HFFc6 (cell line): ENCODE measurements around the gene FEV. TPM values are rescaled to one million over a fixed set of nuclear protein-coding genes. Genes with fewer than 3 reads are reported as not detected.

Experiments used
- DNase-seq: peaks from one replicate; pipeline ENCODE4 v3.0.0-alpha.2; 2018
- H3K27ac Mint-ChIP-seq: 2 replicates; pipeline ENCODE4 v1.8.0; 2020; ENCODE audit warnings: mild to moderate bottlenecking, mixed read lengths
- H3K27me3 Mint-ChIP-seq: 2 replicates; pipeline ENCODE4 v1.8.0; 2021; ENCODE audit warnings: mild to moderate bottlenecking, moderate library complexity, mixed read lengths; ENCODE audit not compliant: insufficient read depth
- H3K36me3 Mint-ChIP-seq: 2 replicates; pipeline ENCODE4 v1.8.0; 2021; ENCODE audit warnings: low read depth, mixed read lengths
- H3K4me1 Mint-ChIP-seq: 2 replicates; pipeline ENCODE4 v1.8.0; 2020; ENCODE audit warnings: low read depth, mixed read lengths
- H3K4me3 Mint-ChIP-seq: 2 replicates; pipeline ENCODE4 v1.8.0; 2020; ENCODE audit warnings: mild to moderate bottlenecking, moderate library complexity, mixed read lengths
- H3K9me3 Mint-ChIP-seq: 2 replicates; pipeline ENCODE4 v1.8.0; 2020; ENCODE audit warnings: mild to moderate bottlenecking, mixed read lengths
- total RNA-seq, 6 experiments: library from RNA; stranded (reverse); fragmentation: NEBNext Ultra II Directional; extraction: Animal tissue kit (Norgen Biotek cat#: 25700); gene quantifications; 2 replicates in 1 of 6; 3 replicates in 5 of 6; pipeline ENCODE4 v1.2.3, GENCODE V29; 2021
- TF ChIP-seq, protein P1 (sequence below): fragments of 200-600 bp; sonication (generic); IDR thresholded peaks from 2 replicates; pipeline ENCODE4 v1.5.0; 2021; ENCODE audit warnings: antibody characterized with exemption, mild to moderate bottlenecking

FEV gene
- total RNA-seq, 6 experiments from 2014 or later = not detected

DNA sequence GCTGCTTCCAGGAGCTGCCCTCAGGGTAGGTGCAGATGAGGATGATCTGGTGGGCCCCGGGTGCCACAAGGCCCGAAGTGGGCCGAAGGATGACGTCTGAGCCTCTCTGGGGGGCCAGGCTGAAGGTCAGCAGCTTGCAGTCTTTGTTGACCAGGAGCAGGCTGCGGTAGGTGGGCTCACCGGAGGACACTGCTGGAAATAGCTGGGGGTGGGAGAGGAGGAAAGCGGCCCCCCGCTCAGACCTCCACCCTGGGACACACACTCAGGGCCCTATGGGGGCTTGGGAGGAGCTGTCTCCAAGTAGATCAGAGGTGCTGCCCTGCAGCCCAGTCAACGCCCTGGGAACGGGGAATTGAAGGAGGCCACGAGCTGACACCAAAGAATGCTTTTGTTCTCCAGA lies 39.1 kb upstream of the FEV start:
- Mint-ChIP-seq H3K36me3 (no peaks in the 10 kb centered on the region), H3K27me3 (peaks cover 53% of the 10 kb centered on the region), H3K4me1 (no peaks in the 10 kb centered on the region), H3K4me3 (no peak overlapping the region), H3K9me3 (no peaks in the 10 kb centered on the region), H3K27ac (no peak overlapping the region)
- no peak for DNase-seq
- TF ChIP-seq, protein P1, sequence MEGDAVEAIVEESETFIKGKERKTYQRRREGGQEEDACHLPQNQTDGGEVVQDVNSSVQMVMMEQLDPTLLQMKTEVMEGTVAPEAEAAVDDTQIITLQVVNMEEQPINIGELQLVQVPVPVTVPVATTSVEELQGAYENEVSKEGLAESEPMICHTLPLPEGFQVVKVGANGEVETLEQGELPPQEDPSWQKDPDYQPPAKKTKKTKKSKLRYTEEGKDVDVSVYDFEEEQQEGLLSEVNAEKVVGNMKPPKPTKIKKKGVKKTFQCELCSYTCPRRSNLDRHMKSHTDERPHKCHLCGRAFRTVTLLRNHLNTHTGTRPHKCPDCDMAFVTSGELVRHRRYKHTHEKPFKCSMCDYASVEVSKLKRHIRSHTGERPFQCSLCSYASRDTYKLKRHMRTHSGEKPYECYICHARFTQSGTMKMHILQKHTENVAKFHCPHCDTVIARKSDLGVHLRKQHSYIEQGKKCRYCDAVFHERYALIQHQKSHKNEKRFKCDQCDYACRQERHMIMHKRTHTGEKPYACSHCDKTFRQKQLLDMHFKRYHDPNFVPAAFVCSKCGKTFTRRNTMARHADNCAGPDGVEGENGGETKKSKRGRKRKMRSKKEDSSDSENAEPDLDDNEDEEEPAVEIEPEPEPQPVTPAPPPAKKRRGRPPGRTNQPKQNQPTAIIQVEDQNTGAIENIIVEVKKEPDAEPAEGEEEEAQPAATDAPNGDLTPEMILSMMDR = no peak

DNA sequence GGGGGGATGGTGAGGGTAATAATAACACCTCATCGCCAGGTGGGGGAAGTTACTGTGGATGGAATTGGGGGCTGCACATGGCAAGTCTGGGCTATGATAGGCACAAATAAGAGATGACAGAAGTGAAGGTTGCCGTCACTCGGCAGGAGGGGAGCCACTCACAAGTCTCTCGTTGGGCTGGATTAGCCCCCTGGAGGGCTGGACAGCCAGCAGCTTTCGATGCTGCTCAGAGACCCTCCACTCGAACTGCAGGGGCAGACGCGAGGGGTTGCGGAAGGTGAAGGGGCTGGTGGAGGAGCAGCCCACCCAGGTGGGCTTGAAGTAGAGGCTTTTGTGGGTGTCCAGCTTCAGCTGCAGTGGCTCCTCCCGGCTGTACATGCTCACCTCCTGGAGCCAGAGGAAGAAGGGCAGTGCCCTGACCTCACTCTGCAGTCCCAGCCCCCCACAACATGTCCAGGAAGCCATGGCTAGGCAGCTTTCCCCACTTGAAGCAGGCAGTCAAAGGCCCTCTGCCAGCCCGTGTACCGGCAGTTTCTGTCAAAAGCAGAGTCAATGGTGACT lies 38.1 kb upstream of the FEV start:
- Mint-ChIP-seq H3K4me3 (no peak overlapping the region), H3K4me1 (no peaks in the 10 kb centered on the region), H3K9me3 (no peaks in the 10 kb centered on the region), H3K27ac (no peak overlapping the region), H3K27me3 (peaks cover 46% of the 10 kb centered on the region), H3K36me3 (no peaks in the 10 kb centered on the region)
- TF ChIP-seq, protein P1 = no peak
- no peak for DNase-seq

DNA sequence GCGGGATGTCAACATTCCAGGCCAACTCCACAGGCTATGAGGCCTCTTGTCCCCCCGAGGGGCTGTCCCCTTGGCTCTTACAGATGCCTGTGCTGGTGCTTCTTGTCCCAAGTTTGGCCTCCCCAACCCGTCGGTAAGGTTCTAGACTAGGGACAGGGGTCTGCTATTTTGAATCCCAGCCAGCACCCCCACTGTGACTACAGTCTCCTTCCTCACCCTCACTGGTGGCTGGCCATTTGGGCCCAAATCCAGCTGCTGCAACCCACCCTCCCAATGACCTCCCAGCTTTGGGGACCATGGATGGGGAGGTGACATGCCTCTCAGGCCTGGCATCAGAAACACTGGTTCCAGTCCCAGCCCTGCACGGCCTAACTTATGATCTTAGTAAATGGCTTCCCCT lies 37.6 kb upstream of the FEV start:
- TF ChIP-seq, protein P1 = no peak
- no peak for DNase-seq
- no peak overlapping the region for H3K27ac Mint-ChIP-seq
- no peak overlapping the region for H3K4me3 Mint-ChIP-seq
- no peaks in the 10 kb centered on the region for H3K9me3 Mint-ChIP-seq
- no peaks in the 10 kb centered on the region for H3K4me1 Mint-ChIP-seq
- H3K36me3 Mint-ChIP-seq = no peaks in the 10 kb centered on the region
- H3K27me3 Mint-ChIP-seq = peaks cover 46% of the 10 kb centered on the region

DNA sequence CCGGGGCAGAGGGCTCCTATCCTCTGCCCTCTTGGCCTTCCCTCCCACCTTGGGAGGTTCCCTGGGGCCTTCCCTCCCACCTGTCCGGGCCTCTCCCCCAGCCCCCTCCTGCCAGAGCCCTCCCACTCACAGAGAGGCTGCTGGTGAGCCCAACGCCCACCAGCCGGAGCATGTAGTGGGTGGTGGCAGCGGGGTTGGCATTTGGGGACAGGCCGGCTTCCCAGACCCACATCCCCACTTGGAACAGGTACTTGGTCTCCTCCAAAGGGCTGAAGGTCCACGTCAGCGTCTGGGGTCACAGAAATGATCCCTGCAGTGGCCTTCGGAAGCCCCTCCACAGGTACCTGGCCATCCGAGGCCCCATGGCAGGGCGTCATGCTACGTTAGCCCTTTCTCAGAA lies 37.1 kb upstream of the FEV start:
- H3K4me3 Mint-ChIP-seq = no peak overlapping the region

DNA sequence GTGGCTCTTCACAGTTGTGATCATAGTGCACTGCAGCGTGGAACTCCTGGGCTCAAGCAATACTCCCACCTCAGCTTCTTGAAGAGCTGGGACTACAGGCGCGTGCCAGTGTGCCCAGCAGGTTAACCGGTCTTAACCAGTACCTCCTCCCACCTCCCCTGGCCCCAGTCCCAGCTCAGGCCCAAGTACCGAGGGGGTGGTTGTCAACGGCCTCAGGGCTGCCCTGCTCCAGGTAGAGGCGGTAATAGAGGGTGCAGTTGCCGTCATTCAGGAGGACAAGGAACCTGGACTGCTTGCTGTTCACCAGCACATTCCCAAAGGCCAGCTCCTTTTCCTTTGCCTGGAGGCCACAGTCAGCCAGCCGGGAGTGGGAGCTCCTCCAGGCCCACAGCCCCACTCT lies 36.6 kb upstream of the FEV start:
- Mint-ChIP-seq H3K27ac (no peak overlapping the region), H3K9me3 (no peaks in the 10 kb centered on the region), H3K4me3 (no peak overlapping the region), H3K27me3 (peaks cover 51% of the 10 kb centered on the region), H3K36me3 (no peaks in the 10 kb centered on the region), H3K4me1 (no peaks in the 10 kb centered on the region)
- DNase-seq = no peak
- TF ChIP-seq, protein P1 = no peak

More for the DNA sequence above, 37.1 kb upstream of the FEV start:
- Mint-ChIP-seq H3K27ac (no peak overlapping the region), H3K9me3 (no peaks in the 10 kb centered on the region), H3K27me3 (peaks cover 48% of the 10 kb centered on the region), H3K36me3 (no peaks in the 10 kb centered on the region), H3K4me1 (no peaks in the 10 kb centered on the region)
- DNase-seq = no peak
- TF ChIP-seq, protein P1 = no peak
